Suprapubic skin (tissue), 4 donors: ENCODE data around the gene AKAP13. TPM values are rescaled to one million over a fixed set of nuclear protein-coding genes. Genes with fewer than 3 reads are reported as not detected.

Experiments used
- DNase-seq, 2 donors: peaks; one replicate each; pipeline ENCODE4 v3.0.0-alpha.2; 2019; ENCODE audit warnings: low spot score in 2 of 2
- H3K27ac ChIP-seq: fragments of 200-600 bp; sonication (generic); one replicate; pipeline ENCODE4 v1.5.1; 2019
- H3K27me3 ChIP-seq: fragments of 200-600 bp; sonication (generic); one replicate; pipeline ENCODE4 v1.5.1; 2019
- H3K36me3 ChIP-seq: fragments of 200-600 bp; sonication (generic); one replicate; pipeline ENCODE4 v1.5.1; 2019
- H3K4me1 ChIP-seq: fragments of 200-600 bp; sonication (generic); one replicate; pipeline ENCODE4 v1.5.1; 2019
- H3K4me3 ChIP-seq: fragments of 200-600 bp; sonication (generic); one replicate; pipeline ENCODE4 v1.5.1; 2019; ENCODE audit warnings: mild to moderate bottlenecking
- H3K9me3 ChIP-seq: fragments of 200-600 bp; sonication (generic); one replicate; pipeline ENCODE4 v1.5.1; 2019
- CTCF ChIP-seq, 2 donors: fragments of 200-600 bp in 1 of 2; fragments of 450-650 bp in 1 of 2; sonication (generic) in 1 of 2; IDR thresholded peaks; one replicate each; pipeline ENCODE4 v1.5.1; 2016 to 2019; ENCODE audit warnings: antibody characterized with exemption in 2 of 2, mild to moderate bottlenecking in 1 of 2, moderate library complexity in 1 of 2
- EP300 ChIP-seq: sonication (generic); formaldehyde crosslinking; IDR thresholded peaks from one replicate; pipeline ENCODE4 v1.6.1; 2017; ENCODE audit warnings: antibody characterized with exemption
- POLR2A ChIP-seq, 2 donors: fragments of 450-650 bp; IDR thresholded peaks; one replicate each; pipeline ENCODE4 v1.6.1; 2017; ENCODE audit warnings: antibody characterized with exemption in 2 of 2, mild to moderate bottlenecking in 2 of 2, moderate library complexity in 2 of 2
- POLR2AphosphoS5 ChIP-seq, 3 donors: sonication (generic); formaldehyde crosslinking; IDR thresholded peaks; one replicate each; pipeline ENCODE4 v1.6.1; 2017; ENCODE audit warnings: antibody characterized with exemption in 3 of 3
- whole genome bisulfite sequencing: methylation state at CpG from one replicate; pipeline ENCODE4 v1.1.5; 2018; 5-methylcytosine and 5-hydroxymethylcytosine counted together
- total RNA-seq, 4 donors: library from RNA; depleted of rRNA; stranded (reverse); fragments of >200 nt; gene quantifications; one replicate each; pipeline ENCODE4 v1.1.0, GENCODE V29; 2016

Gene AKAP13
- total RNA-seq, 4 donors from 2014 or later, result 124 to 249 (median 163) TPM

DNA sequence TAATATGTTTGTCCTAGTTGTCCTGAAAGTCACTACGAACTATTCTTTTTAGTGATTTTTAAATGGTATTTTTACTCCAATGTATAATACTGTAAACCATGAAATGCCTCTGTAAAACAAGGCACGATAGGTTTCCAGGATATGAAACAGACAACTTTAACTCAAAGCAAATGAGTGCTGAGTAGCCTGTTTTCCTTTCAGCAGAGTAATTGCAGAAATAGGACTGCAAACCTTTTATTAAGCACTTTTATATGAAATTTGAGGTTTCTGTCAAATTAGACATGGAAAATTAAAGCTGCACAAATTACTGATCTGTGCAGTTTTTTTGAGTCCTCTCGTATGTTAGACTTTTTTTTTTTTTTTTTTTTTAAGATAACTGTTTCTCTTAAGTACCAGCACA, 16.2 kb downstream of the AKAP13 start:
- Histone ChIP-seq H3K36me3 (no peaks in the 10 kb centered on the region), H3K9me3 (no peaks in the 10 kb centered on the region), H3K4me1 (peaks cover 23% of the 10 kb centered on the region), H3K27ac (no peak overlapping the region), H3K27me3 (no peaks in the 10 kb centered on the region), H3K4me3 (no peak overlapping the region)
- no peak for DNase-seq
- no peak for TF ChIP-seq CTCF (IDR thresholded peaks at IDR 0.05)
- TF ChIP-seq EP300, result no peak
- no peak for TF ChIP-seq POLR2AphosphoS5 (IDR thresholded peaks at IDR 0.05)
- no peak for TF ChIP-seq POLR2A (IDR thresholded peaks at IDR 0.05)
- 59% methylated on average over 3 of the region's 3 CpGs for WGBS

DNA sequence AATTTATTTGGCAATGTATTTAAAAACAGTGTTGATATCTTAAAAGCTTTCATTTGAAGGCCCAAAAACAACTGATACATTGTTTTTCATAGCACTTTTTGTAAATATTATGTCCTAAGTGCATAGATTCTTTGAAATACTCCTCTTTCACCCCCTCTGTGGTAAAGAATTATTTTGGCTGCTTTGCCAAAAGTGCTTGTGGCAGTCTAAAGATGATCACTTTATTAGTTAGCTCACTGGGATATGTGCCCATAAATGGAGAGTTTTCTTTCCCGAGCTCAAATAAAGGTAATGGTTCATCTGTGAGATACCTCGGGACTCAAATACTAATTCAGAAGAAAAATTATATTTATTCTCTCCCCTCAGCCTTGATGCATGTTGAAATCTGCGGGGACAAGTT, 16.7 kb downstream of the AKAP13 start:
- 72% methylated on average over 3 of the region's 3 CpGs for WGBS
- H3K27ac ChIP-seq, result no peak overlapping the region
- no peak overlapping the region for H3K4me3 ChIP-seq
- H3K36me3 ChIP-seq, result no peaks in the 10 kb centered on the region
- TF ChIP-seq CTCF (IDR thresholded peaks at IDR 0.05), result no peak
- TF ChIP-seq POLR2A (IDR thresholded peaks at IDR 0.05), result no peak
- no peak for TF ChIP-seq EP300
- TF ChIP-seq POLR2AphosphoS5 (IDR thresholded peaks at IDR 0.05), result no peak
- DNase-seq, result no peak
- H3K9me3 ChIP-seq, result no peaks in the 10 kb centered on the region
- H3K27me3 ChIP-seq, result no peaks in the 10 kb centered on the region
- H3K4me1 ChIP-seq, result peaks cover 29% of the 10 kb centered on the region

GRCh38 chr15:85397926-85398325, 17.5 kb downstream of the AKAP13 start:
- WGBS, result 48% methylated on average over 3 of the region's 3 CpGs
- peaks cover 37% of the 10 kb centered on the region for H3K4me1 ChIP-seq

GRCh38 chr15:85398822-85399221, 18.4 kb downstream of the AKAP13 start:
- 86% methylated on average over 2 of the region's 2 CpGs for WGBS
- no peaks in the 10 kb centered on the region for H3K36me3 ChIP-seq
- no peak overlapping the region for H3K4me3 ChIP-seq
- DNase-seq, result no peak
- H3K27me3 ChIP-seq, result no peaks in the 10 kb centered on the region
- no peaks in the 10 kb centered on the region for H3K9me3 ChIP-seq
- no peak overlapping the region for H3K27ac ChIP-seq
- no peak for TF ChIP-seq EP300
- TF ChIP-seq CTCF (IDR thresholded peaks at IDR 0.05), result no peak
- TF ChIP-seq POLR2A (IDR thresholded peaks at IDR 0.05), result no peak
- TF ChIP-seq POLR2AphosphoS5 (IDR thresholded peaks at IDR 0.05), result no peak
- H3K4me1 ChIP-seq, result peaks cover 43% of the 10 kb centered on the region

More at GRCh38 chr15:85397926-85398325, 17.5 kb downstream of the AKAP13 start:
- Histone ChIP-seq H3K27ac (no peak overlapping the region), H3K36me3 (no peaks in the 10 kb centered on the region), H3K4me3 (no peak overlapping the region), H3K9me3 (no peaks in the 10 kb centered on the region), H3K27me3 (no peaks in the 10 kb centered on the region)
- TF ChIP-seq EP300 (no peak), POLR2AphosphoS5 (IDR thresholded peaks at IDR 0.05) (no peak), POLR2A (IDR thresholded peaks at IDR 0.05) (no peak), CTCF (IDR thresholded peaks at IDR 0.05) (no peak)
- DNase-seq, result no peak

DNA sequence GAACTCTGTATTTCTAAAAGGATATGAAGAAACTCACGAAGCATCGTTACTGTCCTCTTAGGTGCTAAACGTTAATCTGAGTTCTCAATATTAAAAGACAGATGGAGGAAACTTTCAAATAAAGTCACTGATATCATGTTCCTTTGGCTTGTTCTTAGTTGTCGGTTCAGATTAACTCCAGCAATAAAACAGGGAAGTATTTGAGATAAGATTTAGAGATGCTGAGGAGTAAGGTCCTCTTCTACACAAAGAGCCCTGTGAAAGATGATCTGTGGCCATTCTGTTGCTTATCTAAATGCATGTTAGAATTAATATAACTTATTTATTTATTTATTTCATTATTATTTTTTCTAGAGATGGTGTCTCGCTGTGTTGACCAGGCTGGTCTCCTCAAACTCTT, 19.2 kb downstream of the AKAP13 start:
- H3K4me1 ChIP-seq, result peaks cover 48% of the 10 kb centered on the region
- no peaks in the 10 kb centered on the region for H3K36me3 ChIP-seq
- no peak overlapping the region for H3K27ac ChIP-seq
- H3K27me3 ChIP-seq, result no peaks in the 10 kb centered on the region
- no peaks in the 10 kb centered on the region for H3K9me3 ChIP-seq
- no peak overlapping the region for H3K4me3 ChIP-seq
- DNase-seq, result no peak
- TF ChIP-seq POLR2AphosphoS5 (IDR thresholded peaks at IDR 0.05), result no peak
- TF ChIP-seq CTCF (IDR thresholded peaks at IDR 0.05), result no peak
- TF ChIP-seq EP300, result no peak
- TF ChIP-seq POLR2A (IDR thresholded peaks at IDR 0.05), result no peak
- WGBS, result 84% methylated on average over 5 of the region's 5 CpGs
